ENCODE data around the gene DNAJC7.

Gene DNAJC7

DNA sequence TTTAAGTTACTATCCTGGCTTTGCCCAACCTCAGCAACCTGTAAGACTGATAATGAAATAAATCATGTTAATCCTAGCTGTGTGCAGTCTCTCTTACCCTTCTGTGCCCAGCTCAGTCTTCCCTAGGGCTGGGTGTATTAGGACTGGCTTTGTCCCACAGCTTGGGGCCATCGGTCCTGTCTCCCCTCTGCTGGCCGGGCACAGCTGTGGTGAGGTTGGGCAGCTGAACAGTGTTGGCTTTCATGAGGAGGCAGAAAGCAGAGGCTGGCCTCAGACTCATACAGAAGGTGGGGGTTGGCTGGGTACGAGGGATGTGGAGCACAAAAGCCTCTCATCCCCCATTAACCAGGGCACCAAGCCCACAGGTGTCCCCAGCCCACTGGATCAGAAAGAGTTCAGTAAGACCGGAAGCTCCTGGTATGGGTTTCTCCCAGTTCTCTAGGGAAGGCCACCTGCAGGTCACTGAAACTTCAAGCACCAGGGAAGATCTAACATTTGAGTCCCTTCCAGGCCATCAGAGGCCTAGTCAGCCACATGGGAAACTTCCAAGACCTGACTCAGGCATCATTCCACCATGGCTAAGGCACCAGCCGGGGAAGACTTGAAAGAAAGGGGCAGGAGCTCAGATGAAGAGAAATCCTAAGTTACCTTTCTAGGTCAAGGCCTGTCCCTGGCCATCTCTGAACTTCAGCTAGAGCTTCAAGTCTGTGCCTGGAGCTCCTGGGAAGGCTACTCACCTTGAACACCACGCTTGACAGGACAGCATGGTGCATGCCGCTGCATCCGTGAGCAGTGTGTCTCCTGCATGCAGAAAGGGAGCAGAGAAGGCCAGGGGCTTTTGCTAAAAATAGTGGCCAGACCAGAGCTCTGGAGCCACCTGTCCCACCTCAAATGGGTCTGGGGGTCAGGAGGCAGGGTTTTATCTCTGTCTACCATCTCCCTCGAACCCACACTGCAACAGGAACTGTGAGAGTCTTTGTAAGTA, 41.8 kb downstream of the DNAJC7 start:
- Histone ChIP-seq H3K27ac (ENCODE audit: low read depth, low read length) (0 out of 2 replicates have a peak overlapping the region, but pooled peaks have one; percentile 80), H3K27me3 (ENCODE audit: insufficient read depth, low read length) (no peaks in the 10 kb centered on the region), H2AFZ (ENCODE audit: low read length, unreplicated experiment) (no peak overlapping the region), H3K79me2 (ENCODE audit: control insufficient read depth, insufficient read depth, low read length, unreplicated experiment) (peaks cover 14% of the 10 kb centered on the region), H3K4me1 (ENCODE audit: control insufficient read depth, insufficient read depth, low read length, unreplicated experiment) (peaks cover 24% of the 10 kb centered on the region), H3K36me3 (ENCODE audit: insufficient read depth, low read length) (peaks cover 31% of the 10 kb centered on the region), H3K4me3 (ENCODE audit: low read depth, low read length) (no peak overlapping the region)

DNA sequence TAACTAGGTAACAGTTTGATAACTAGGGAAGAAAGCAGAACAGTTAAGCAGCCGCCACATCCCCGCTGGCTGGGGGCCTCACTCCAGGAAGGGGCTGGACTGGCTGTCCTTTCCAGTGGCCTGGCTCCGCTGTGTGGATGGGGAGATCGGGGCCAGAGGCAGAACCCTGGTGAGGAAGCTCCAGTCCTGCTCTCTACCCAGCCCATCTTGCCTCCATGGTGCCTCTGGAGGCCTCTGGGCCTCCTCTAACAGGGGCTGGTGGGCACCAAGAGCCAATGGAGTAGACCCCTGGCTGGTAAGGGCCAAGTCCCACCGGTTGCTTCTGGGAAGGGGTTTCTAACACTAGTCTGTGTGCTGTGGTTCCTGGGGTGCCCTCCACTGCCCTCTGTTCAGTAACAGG, 42.6 kb downstream of the DNAJC7 start:
- no peak overlapping the region for H3K4me3 ChIP-seq (ENCODE audit: low read depth, low read length)
- no peak overlapping the region for H3K27ac ChIP-seq (ENCODE audit: low read depth, low read length)
- H3K36me3 ChIP-seq (ENCODE audit: insufficient read depth, low read length) = peaks cover 28% of the 10 kb centered on the region; the same call in 1 of the 2 replicates
- H3K4me1 ChIP-seq (ENCODE audit: control insufficient read depth, insufficient read depth, low read length, unreplicated experiment) = peaks cover 24% of the 10 kb centered on the region
- no peaks in the 10 kb centered on the region for H3K27me3 ChIP-seq (ENCODE audit: insufficient read depth, low read length)
- H3K79me2 ChIP-seq (ENCODE audit: control insufficient read depth, insufficient read depth, low read length, unreplicated experiment) = peaks cover 19% of the 10 kb centered on the region
- H2AFZ ChIP-seq (ENCODE audit: low read length, unreplicated experiment) = no peak overlapping the region

DNA sequence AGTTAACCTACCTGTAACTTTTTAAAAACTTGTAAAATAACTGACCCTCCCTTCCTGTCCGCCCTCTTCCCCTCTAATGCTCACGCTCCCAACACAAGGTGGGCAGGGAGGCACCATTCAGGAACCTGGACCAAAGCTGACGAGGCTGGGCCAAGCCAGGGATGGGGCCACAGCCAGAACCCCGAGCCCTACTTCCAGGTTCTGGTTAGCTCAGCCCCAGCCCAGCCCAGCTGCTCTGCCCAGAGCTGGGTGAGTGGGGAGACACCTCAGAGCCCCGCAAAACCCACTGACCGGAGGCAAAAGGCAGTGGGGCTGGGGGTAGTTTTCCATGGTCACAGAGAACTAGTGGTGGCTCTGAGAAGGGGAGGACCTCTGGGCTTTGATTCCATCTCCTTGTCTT, 43.2 kb downstream of the DNAJC7 start:
- Histone ChIP-seq H3K27ac (ENCODE audit: low read depth, low read length) (no peak overlapping the region), H2AFZ (ENCODE audit: low read length, unreplicated experiment) (no peak overlapping the region), H3K79me2 (ENCODE audit: control insufficient read depth, insufficient read depth, low read length, unreplicated experiment) (peaks cover 24% of the 10 kb centered on the region), H3K27me3 (ENCODE audit: insufficient read depth, low read length) (no peaks in the 10 kb centered on the region), H3K4me3 (ENCODE audit: low read depth, low read length) (no peak overlapping the region), H3K36me3 (ENCODE audit: insufficient read depth, low read length) (peaks cover 28% of the 10 kb centered on the region; the same call in 1 of the 2 replicates), H3K4me1 (ENCODE audit: control insufficient read depth, insufficient read depth, low read length, unreplicated experiment) (peaks cover 24% of the 10 kb centered on the region)

DNA sequence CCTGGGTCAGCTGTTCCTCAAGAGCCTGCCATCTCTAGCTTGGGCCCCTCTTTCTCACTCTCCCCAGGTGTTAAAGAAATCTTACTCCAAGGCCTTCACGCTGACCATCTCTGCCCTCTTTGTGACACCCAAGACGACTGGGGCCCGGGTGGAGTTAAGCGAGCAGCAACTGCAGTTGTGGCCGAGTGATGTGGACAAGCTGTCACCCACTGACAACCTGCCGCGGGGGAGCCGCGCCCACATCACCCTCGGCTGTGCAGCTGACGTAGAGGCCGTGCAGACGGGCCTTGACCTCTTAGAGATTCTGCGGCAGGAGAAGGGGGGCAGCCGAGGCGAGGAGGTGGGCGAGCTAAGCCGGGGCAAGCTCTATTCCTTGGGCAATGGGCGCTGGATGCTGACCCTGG, 43.8 kb downstream of the DNAJC7 start:
- no peaks in the 10 kb centered on the region for H3K27me3 ChIP-seq (ENCODE audit: insufficient read depth, low read length)
- no peak overlapping the region for H3K27ac ChIP-seq (ENCODE audit: low read depth, low read length)
- no peak overlapping the region for H3K4me3 ChIP-seq (ENCODE audit: low read depth, low read length)
- H3K79me2 ChIP-seq (ENCODE audit: control insufficient read depth, insufficient read depth, low read length, unreplicated experiment) = peaks cover 30% of the 10 kb centered on the region
- peaks cover 30% of the 10 kb centered on the region; the same call in 1 of the 2 replicates for H3K36me3 ChIP-seq (ENCODE audit: insufficient read depth, low read length)
- H2AFZ ChIP-seq (ENCODE audit: low read length, unreplicated experiment) = no peak overlapping the region
- H3K4me1 ChIP-seq (ENCODE audit: control insufficient read depth, insufficient read depth, low read length, unreplicated experiment) = peaks cover 28% of the 10 kb centered on the region

DNA sequence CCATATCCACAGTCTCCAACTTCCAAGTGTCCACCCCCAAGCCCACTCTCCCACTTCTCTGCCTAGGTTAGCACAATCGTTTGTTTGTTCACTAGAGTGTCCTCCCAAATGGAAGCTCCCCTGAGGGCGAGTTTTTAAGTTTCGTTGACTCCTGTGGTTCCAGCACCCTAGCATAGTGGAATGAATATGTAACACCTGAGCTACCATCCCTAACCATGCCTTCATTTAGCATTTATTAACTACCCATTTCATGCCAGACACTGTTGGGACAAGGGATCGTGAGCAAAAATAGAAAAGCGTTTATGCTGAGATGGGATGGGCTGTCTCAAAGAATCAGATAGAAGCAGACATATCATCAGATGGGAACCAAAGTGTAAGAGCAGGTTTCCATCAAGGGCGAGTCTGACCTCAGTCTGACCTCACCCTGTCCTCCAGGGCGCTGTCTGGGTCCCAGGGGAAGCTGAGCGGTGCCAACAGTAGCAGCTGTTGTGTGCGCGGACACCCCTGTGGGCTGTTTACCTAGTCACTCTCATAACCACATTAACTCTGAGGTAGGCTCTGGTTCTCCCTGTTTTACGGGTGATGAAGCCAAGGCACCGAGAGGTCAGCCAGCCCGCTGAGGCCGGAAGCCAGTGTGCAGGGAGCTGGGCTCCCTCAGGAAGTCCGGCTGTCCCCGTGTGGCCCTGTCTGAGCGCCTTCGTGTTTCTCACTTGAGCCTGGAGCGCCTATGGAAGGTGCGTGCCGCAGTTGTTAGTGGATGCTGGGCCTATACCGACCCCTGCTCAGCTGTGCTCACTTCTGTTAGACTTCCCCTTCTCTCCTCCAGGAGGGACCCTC, 44.5 kb downstream of the DNAJC7 start:
- no peak overlapping the region for H2AFZ ChIP-seq (ENCODE audit: low read length, unreplicated experiment)
- peaks cover 34% of the 10 kb centered on the region for H3K4me1 ChIP-seq (ENCODE audit: control insufficient read depth, insufficient read depth, low read length, unreplicated experiment)
- H3K36me3 ChIP-seq (ENCODE audit: insufficient read depth, low read length) = peaks cover 34% of the 10 kb centered on the region; the same call in 1 of the 2 replicates
- no peak overlapping the region for H3K4me3 ChIP-seq (ENCODE audit: low read depth, low read length)
- no peak overlapping the region for H3K27ac ChIP-seq (ENCODE audit: low read depth, low read length)
- H3K27me3 ChIP-seq (ENCODE audit: insufficient read depth, low read length) = no peaks in the 10 kb centered on the region
- peaks cover 36% of the 10 kb centered on the region for H3K79me2 ChIP-seq (ENCODE audit: control insufficient read depth, insufficient read depth, low read length, unreplicated experiment)

DNA sequence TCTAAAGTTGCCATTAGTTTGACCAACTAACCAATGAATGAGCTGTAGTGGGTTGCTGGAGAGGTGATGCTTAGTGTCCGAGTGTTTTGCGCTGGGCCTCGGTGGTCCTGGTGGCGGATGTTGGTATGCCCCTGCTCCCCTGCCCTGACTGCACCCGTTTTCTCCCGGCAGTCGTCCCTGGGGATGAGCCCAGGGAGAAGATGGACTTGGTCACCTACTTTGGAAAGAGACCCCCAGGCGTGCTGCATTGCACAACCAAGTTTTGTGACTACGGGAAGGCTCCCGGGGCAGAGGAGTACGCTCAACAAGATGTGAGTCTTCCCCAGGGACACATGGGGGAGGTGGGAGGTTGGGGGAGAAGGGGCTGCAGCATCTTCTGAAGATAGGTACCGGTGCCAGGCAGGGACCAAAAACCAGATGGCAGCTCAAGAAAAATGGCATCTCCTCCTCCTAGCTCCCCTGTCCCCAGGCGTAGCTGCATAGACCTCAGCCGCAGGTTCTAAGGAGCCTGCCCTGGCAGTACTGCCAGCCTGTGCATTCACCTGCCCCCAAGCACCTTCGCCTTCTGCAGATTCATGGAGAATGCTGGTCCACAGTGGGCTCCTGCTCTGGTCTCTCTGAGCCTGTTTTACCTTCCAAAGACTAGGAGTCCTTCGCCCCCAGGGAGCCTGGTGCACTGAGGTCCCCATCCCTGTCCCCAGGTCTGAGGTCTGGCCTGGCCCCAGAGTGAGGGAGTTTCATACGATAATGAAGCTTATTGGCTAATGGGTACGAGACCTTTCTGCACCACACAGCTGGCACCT, 45.3 kb downstream of the DNAJC7 start:
- no peaks in the 10 kb centered on the region for H3K27me3 ChIP-seq (ENCODE audit: insufficient read depth, low read length)
- H3K4me1 ChIP-seq (ENCODE audit: control insufficient read depth, insufficient read depth, low read length, unreplicated experiment) = peaks cover 32% of the 10 kb centered on the region
- H3K79me2 ChIP-seq (ENCODE audit: control insufficient read depth, insufficient read depth, low read length, unreplicated experiment) = peaks cover 45% of the 10 kb centered on the region
- no peak overlapping the region for H3K27ac ChIP-seq (ENCODE audit: low read depth, low read length)
- H2AFZ ChIP-seq (ENCODE audit: low read length, unreplicated experiment) = no peak overlapping the region
- H3K4me3 ChIP-seq (ENCODE audit: low read depth, low read length) = no peak overlapping the region
- H3K36me3 ChIP-seq (ENCODE audit: insufficient read depth, low read length) = peaks cover 32% of the 10 kb centered on the region; the same call in 1 of the 2 replicates

DNA sequence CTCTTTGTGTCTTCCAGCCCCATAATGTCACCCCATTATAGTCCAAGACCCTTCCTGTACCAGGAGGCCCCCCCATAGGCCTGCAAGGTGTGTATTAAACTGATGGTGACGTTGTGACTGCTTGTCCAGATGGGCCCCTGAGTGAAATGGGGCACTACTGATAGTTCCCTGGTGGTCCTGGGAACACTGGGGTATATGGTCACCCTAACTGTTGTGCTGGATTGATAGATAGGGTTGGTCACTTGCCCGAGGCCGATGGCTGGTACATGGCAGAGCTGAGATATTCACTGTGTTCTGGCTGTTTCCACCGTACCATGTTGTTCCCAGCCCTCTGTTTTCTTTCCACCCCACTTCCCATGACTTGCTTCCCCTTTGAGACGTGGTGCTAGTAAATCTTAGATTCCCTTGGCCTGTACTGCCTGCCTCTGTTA, 46.3 kb downstream of the DNAJC7 start:
- Histone ChIP-seq H3K36me3 (ENCODE audit: insufficient read depth, low read length) (peaks cover 29% of the 10 kb centered on the region; the same call in 1 of the 2 replicates), H3K4me3 (ENCODE audit: low read depth, low read length) (0 out of 2 replicates have a peak overlapping the region, but pooled peaks have one; percentile 6), H3K79me2 (ENCODE audit: control insufficient read depth, insufficient read depth, low read length, unreplicated experiment) (peaks cover 47% of the 10 kb centered on the region), H3K27ac (ENCODE audit: low read depth, low read length) (no peak overlapping the region), H3K4me1 (ENCODE audit: control insufficient read depth, insufficient read depth, low read length, unreplicated experiment) (peaks cover 24% of the 10 kb centered on the region), H3K27me3 (ENCODE audit: insufficient read depth, low read length) (no peaks in the 10 kb centered on the region), H2AFZ (ENCODE audit: low read length, unreplicated experiment) (no peak overlapping the region)

DNA sequence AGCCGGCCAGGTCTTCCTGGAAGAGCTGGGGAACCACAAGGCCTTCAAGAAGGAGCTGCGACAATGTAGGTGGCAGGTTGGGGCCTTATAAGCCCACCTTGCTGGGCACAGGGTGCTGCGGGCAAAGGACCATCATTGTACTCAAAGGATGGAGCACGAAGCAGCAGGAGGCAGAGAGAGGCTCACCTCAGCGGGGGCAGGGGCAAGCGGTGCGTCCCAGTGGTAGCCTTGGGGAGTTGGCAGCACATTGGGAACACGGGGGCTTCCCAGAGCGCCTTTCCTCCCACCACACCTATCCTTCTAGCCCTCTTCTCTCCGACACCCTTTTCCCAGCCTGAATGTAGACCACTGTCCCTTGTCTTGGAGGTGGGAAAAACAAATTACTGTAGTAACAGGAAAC, 48.6 kb downstream of the DNAJC7 start:
- Histone ChIP-seq H3K4me3 (ENCODE audit: low read depth, low read length) (peak overlapping the region; percentile 81; the same call in 1 of the 2 replicates), H3K27me3 (ENCODE audit: insufficient read depth, low read length) (no peaks in the 10 kb centered on the region), H3K79me2 (ENCODE audit: control insufficient read depth, insufficient read depth, low read length, unreplicated experiment) (peaks cover 47% of the 10 kb centered on the region), H3K4me1 (ENCODE audit: control insufficient read depth, insufficient read depth, low read length, unreplicated experiment) (peaks cover 26% of the 10 kb centered on the region), H2AFZ (ENCODE audit: low read length, unreplicated experiment) (no peak overlapping the region), H3K36me3 (ENCODE audit: insufficient read depth, low read length) (peaks cover 25% of the 10 kb centered on the region; the same call in 1 of the 2 replicates), H3K27ac (ENCODE audit: low read depth, low read length) (no peak overlapping the region)

DNA sequence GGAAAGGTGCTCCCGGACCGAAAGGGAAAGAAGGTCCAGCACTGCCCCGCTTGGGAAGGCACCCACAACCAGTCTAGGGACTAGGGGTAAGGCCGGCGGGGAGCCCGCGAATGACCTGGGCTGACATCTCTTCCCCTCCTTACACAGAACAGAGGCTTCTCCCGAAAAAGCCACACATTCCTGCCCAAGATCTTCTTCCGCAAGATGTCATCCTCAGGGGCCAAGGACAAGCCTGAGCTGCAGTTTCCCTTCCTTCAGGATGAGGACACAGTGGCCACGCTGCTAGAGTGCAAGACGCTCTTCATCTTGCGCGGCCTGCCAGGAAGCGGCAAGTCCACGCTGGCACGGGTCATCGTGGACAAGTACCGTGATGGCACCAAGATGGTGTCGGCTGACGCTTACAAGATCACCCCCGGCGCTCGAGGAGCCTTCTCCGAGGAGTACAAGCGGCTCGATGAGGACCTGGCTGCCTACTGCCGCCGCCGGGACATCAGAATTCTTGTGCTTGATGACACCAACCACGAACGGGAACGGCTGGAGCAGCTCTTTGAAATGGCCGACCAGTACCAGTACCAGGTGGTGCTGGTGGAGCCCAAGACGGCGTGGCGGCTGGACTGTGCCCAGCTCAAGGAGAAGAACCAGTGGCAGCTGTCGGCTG, 49.2 kb downstream of the DNAJC7 start:
- Histone ChIP-seq H3K4me3 (ENCODE audit: low read depth, low read length) (peak overlapping the region; percentile 81), H3K4me1 (ENCODE audit: control insufficient read depth, insufficient read depth, low read length, unreplicated experiment) (peaks cover 26% of the 10 kb centered on the region), H3K27ac (ENCODE audit: low read depth, low read length) (no peak overlapping the region), H2AFZ (ENCODE audit: low read length, unreplicated experiment) (no peak overlapping the region), H3K27me3 (ENCODE audit: insufficient read depth, low read length) (no peaks in the 10 kb centered on the region), H3K36me3 (ENCODE audit: insufficient read depth, low read length) (peaks cover 25% of the 10 kb centered on the region; the same call in 1 of the 2 replicates), H3K79me2 (ENCODE audit: control insufficient read depth, insufficient read depth, low read length, unreplicated experiment) (peaks cover 47% of the 10 kb centered on the region)

Data from ACC112 (cell line).